ENCODE measurements around the gene KANSL1. TPM values are rescaled to one million over a fixed set of nuclear protein-coding genes. Genes with fewer than 3 reads are reported as not detected.

Gene KANSL1
- polyA plus RNA-seq, 1 donor from 2014 or later: 65.0 TPM

GRCh38 chr17:46047398-46047797 lies 145.8 kb downstream of the KANSL1 start:
- H3K79me2 ChIP-seq (replicated peaks; ENCODE audit: insufficient read depth, low read length): peaks cover 2% of the 10 kb centered on the region
- no peaks in the 10 kb centered on the region for H3K27me3 ChIP-seq (ENCODE audit: insufficient read depth, low read depth, low read length)
- no peak overlapping the region for H2AFZ ChIP-seq (ENCODE audit: low read depth, low read length)
- no peak overlapping the region for H3K9ac ChIP-seq (ENCODE audit: low read length)
- no peak overlapping the region for H3K4me3 ChIP-seq (ENCODE audit: low read length)
- H3K4me2 ChIP-seq (ENCODE audit: low read length): no peak overlapping the region
- no peaks in the 10 kb centered on the region for H3F3A ChIP-seq (ENCODE audit: insufficient read depth, low read length, poor library complexity, severe bottlenecking)
- TF ChIP-seq MXI1 (conservative IDR thresholded peaks at IDR 0.05; ENCODE audit: poor library complexity, severe bottlenecking): no peak
- TF ChIP-seq SMC3 (conservative IDR thresholded peaks at IDR 0.05; ENCODE audit: poor library complexity): no peak
- no peak for TF ChIP-seq CTCF (IDR thresholded peaks at IDR 0.05; ENCODE audit: poor library complexity, severe bottlenecking)
- TF ChIP-seq POLR2AphosphoS5 (IDR thresholded peaks at IDR 0.05): no peak
- TF ChIP-seq RAD21 (conservative IDR thresholded peaks at IDR 0.05): no peak
- no peak for TF ChIP-seq EP300 (conservative IDR thresholded peaks at IDR 0.05; ENCODE audit: poor library complexity, severe bottlenecking)
- no peak for TF ChIP-seq TAF1 (IDR thresholded peaks at IDR 0.05; ENCODE audit: low read depth)
- no peak for TF ChIP-seq EZH2 (IDR thresholded peaks at IDR 0.05; ENCODE audit: borderline replicate concordance, insufficient read depth, low read length, poor library complexity, severe bottlenecking)
- no peak for TF ChIP-seq REST (IDR thresholded peaks at IDR 0.05; ENCODE audit: borderline replicate concordance)
- no peaks in the 10 kb centered on the region for H3K9me3 ChIP-seq (ENCODE audit: low read length)
- H3K9me2 ChIP-seq (ENCODE audit: insufficient read depth, low read length): no peaks in the 10 kb centered on the region
- H3K36me3 ChIP-seq (ENCODE audit: insufficient read depth, low read length): peaks cover 6% of the 10 kb centered on the region
- no peak overlapping the region for H3K27ac ChIP-seq (ENCODE audit: low read length)
- peaks cover 5% of the 10 kb centered on the region for H4K20me1 ChIP-seq (ENCODE audit: insufficient read depth)

GRCh38 chr17:46046957-46047356 lies 146.3 kb downstream of the KANSL1 start:
- H3K9me2 ChIP-seq (ENCODE audit: insufficient read depth, low read length): no peaks in the 10 kb centered on the region
- H3F3A ChIP-seq (ENCODE audit: insufficient read depth, low read length, poor library complexity, severe bottlenecking): no peaks in the 10 kb centered on the region
- TF ChIP-seq MXI1 (conservative IDR thresholded peaks at IDR 0.05; ENCODE audit: poor library complexity, severe bottlenecking) (no peak), TAF1 (IDR thresholded peaks at IDR 0.05; ENCODE audit: low read depth) (no peak), RAD21 (conservative IDR thresholded peaks at IDR 0.05) (no peak), EZH2 (IDR thresholded peaks at IDR 0.05; ENCODE audit: borderline replicate concordance, insufficient read depth, low read length, poor library complexity, severe bottlenecking) (no peak), CTCF (IDR thresholded peaks at IDR 0.05; ENCODE audit: poor library complexity, severe bottlenecking) (no peak)
- no peaks in the 10 kb centered on the region for H3K27me3 ChIP-seq (ENCODE audit: insufficient read depth, low read depth, low read length)
- H3K4me2 ChIP-seq (ENCODE audit: low read length): no peak overlapping the region
- H4K20me1 ChIP-seq (ENCODE audit: insufficient read depth): peaks cover 5% of the 10 kb centered on the region
- peaks cover 6% of the 10 kb centered on the region for H3K36me3 ChIP-seq (ENCODE audit: insufficient read depth, low read length)
- no peak overlapping the region for H2AFZ ChIP-seq (ENCODE audit: low read depth, low read length)
- H3K27ac ChIP-seq (ENCODE audit: low read length): no peak overlapping the region
- no peaks in the 10 kb centered on the region for H3K9me3 ChIP-seq (ENCODE audit: low read length)
- H3K9ac ChIP-seq (ENCODE audit: low read length): no peak overlapping the region
- H3K79me2 ChIP-seq (replicated peaks; ENCODE audit: insufficient read depth, low read length): peaks cover 5% of the 10 kb centered on the region
- no peak overlapping the region for H3K4me3 ChIP-seq (ENCODE audit: low read length)
